SK-N-SH treated with all-trans-retinoic acid at 6 μM for 48 hours (cell line): ENCODE results near the gene MTCH1.

ENCODE experiments used
- ATAC-seq: fragments of 200-7000 bp; cut with Tn5 transposase; 3 replicates; pipeline ENCODE4 v1.9.1; 2020; ENCODE audit warnings: mild to moderate bottlenecking, moderate library complexity
- ARNTL ChIP-seq: fragments of 450-650 bp; formaldehyde crosslinking; IDR thresholded peaks from 2 replicates; pipeline ENCODE4 v1.5.0; 2020; ENCODE audit warnings: low read depth, mild to moderate bottlenecking, moderate library complexity, borderline replicate concordance
- BACH2 ChIP-seq: fragments of 250-450 bp; sonication (Bioruptor Pico); IDR thresholded peaks from 2 replicates; pipeline ENCODE4 v1.9.0; 2021; ENCODE audit warnings: mild to moderate bottlenecking, borderline replicate concordance
- CREB5 ChIP-seq: fragments of 250-450 bp; sonication (Bioruptor Pico); IDR thresholded peaks from 2 replicates; pipeline ENCODE4 v1.5.1; 2020; ENCODE audit warnings: low read depth, mild to moderate bottlenecking, moderate library complexity
- CSDC2 ChIP-seq: fragments of 250-450 bp; sonication (Bioruptor Pico); IDR thresholded peaks from 2 replicates; pipeline ENCODE4 v1.5.0; 2020; ENCODE audit warnings: mild to moderate bottlenecking, moderate library complexity
- CSRNP3 ChIP-seq: fragments of 250-450 bp; sonication (Bioruptor Pico); IDR thresholded peaks from 2 replicates; pipeline ENCODE4 v1.5.1; 2021; ENCODE audit warnings: mild to moderate bottlenecking, moderate library complexity
- ESRRG ChIP-seq: fragments of 250-450 bp; sonication (Bioruptor Pico); IDR thresholded peaks from 2 replicates; pipeline ENCODE4 v1.6.1; 2021; ENCODE audit warnings: mild to moderate bottlenecking
- GLIS3 ChIP-seq: fragments of 250-450 bp; sonication (Bioruptor Pico); IDR thresholded peaks from 2 replicates; pipeline ENCODE4 v1.5.0; 2020; ENCODE audit warnings: mild to moderate bottlenecking, moderate library complexity
- ISL1 ChIP-seq: fragments of 250-450 bp; sonication (Bioruptor Pico); IDR thresholded peaks from 2 replicates; pipeline ENCODE4 v2.1.2; 2022; ENCODE audit warnings: mild to moderate bottlenecking, moderate library complexity
- OSR1 ChIP-seq: fragments of 250-450 bp; sonication (Bioruptor Pico); IDR thresholded peaks from 2 replicates; pipeline ENCODE4 v1.8.0; 2022; ENCODE audit warnings: moderate library complexity, mild to moderate bottlenecking, inconsistent platforms
- PATZ1 ChIP-seq: fragments of 250-450 bp; sonication (Bioruptor Pico); IDR thresholded peaks from 2 replicates; pipeline ENCODE4 v1.8.0; 2020; ENCODE audit warnings: mild to moderate bottlenecking, moderate library complexity, borderline replicate concordance
- POU6F1 ChIP-seq: fragments of 250-450 bp; sonication (Bioruptor Pico); IDR thresholded peaks from 2 replicates; pipeline ENCODE4 v1.8.0; 2021; ENCODE audit warnings: low read depth, mild to moderate bottlenecking, moderate library complexity, borderline replicate concordance
- PPARA ChIP-seq: fragments of 250-450 bp; sonication (Bioruptor Pico); IDR thresholded peaks from 2 replicates; pipeline ENCODE4 v1.5.0; 2020; ENCODE audit warnings: mild to moderate bottlenecking, borderline replicate concordance
- RARB ChIP-seq: fragments of 250-450 bp; sonication (Bioruptor Pico); IDR thresholded peaks from 2 replicates; pipeline ENCODE4 v1.8.0; 2021; ENCODE audit warnings: mild to moderate bottlenecking, moderate library complexity
- SNAI2 ChIP-seq: fragments of 250-450 bp; sonication (Bioruptor Pico); IDR thresholded peaks from 2 replicates; pipeline ENCODE4 v1.5.0; 2020; ENCODE audit warnings: mild to moderate bottlenecking, moderate library complexity
- TCF4 ChIP-seq: fragments of 250-450 bp; sonication (Bioruptor Pico); IDR thresholded peaks from 2 replicates; pipeline ENCODE4 v1.8.0; 2021; ENCODE audit warnings: mild to moderate bottlenecking, moderate library complexity, borderline replicate concordance
- TOX ChIP-seq: fragments of 250-450 bp; sonication (Bioruptor Pico); IDR thresholded peaks from 2 replicates; pipeline ENCODE4 v1.8.0; 2021; ENCODE audit warnings: mild to moderate bottlenecking, moderate library complexity, borderline replicate concordance
- TSHZ2 ChIP-seq: fragments of 250-450 bp; sonication (Bioruptor Pico); IDR thresholded peaks from 2 replicates; pipeline ENCODE4 v1.5.0; 2020; ENCODE audit warnings: mild to moderate bottlenecking, moderate library complexity
- ZC3H10 ChIP-seq: fragments of 250-450 bp; sonication (Bioruptor Pico); IDR thresholded peaks from 2 replicates; pipeline ENCODE4 v1.5.1; 2021; ENCODE audit warnings: mild to moderate bottlenecking, moderate library complexity
- ZFP3 ChIP-seq: fragments of 250-450 bp; sonication (Bioruptor Pico); IDR thresholded peaks from 2 replicates; pipeline ENCODE4 v1.5.0; 2020; ENCODE audit warnings: mild to moderate bottlenecking, moderate library complexity
- ZFP30 ChIP-seq: fragments of 450-650 bp; formaldehyde crosslinking; IDR thresholded peaks from 2 replicates; pipeline ENCODE4 v1.5.0; 2022; ENCODE audit warnings: mild to moderate bottlenecking, moderate library complexity
- ZNF565 ChIP-seq: fragments of 450-650 bp; formaldehyde crosslinking; conservative IDR thresholded peaks from 2 replicates; pipeline ENCODE4 v1.5.0; 2020; ENCODE audit warnings: low read depth, mild to moderate bottlenecking, moderate library complexity
- ZNF70 ChIP-seq: fragments of 450-650 bp; formaldehyde crosslinking; IDR thresholded peaks from 2 replicates; pipeline ENCODE4 v1.5.0; 2020; ENCODE audit warnings: mild to moderate bottlenecking, moderate library complexity
- ZNF8 ChIP-seq: fragments of 450-650 bp; formaldehyde crosslinking; IDR thresholded peaks from 2 replicates; pipeline ENCODE4 v1.5.0; 2020; ENCODE audit warnings: mild to moderate bottlenecking, moderate library complexity

Gene MTCH1

GRCh38 chr6:36938536-36938935 is 47.5 kb downstream of the MTCH1 start (continued):
- TF ChIP-seq ISL1 (CRISPR knock-in tag): no peak
- TF ChIP-seq, all 23 proteins: peak for 0

- no peak for ATAC-seq
- TF ChIP-seq ZNF8 (no peak), ZNF565 (CRISPR knock-in tag) (no peak), TCF4 (no peak), ZC3H10 (CRISPR knock-in tag) (no peak), ARNTL (no peak), ISL1 (CRISPR knock-in tag) (no peak), CSRNP3 (CRISPR knock-in tag) (no peak), TSHZ2 (CRISPR knock-in tag) (no peak), OSR1 (no peak), CREB5 (CRISPR knock-in tag) (no peak), ZFP3 (CRISPR knock-in tag) (no peak), GLIS3 (no peak), ZFP30 (CRISPR knock-in tag) (no peak), CSDC2 (CRISPR knock-in tag) (no peak), PPARA (CRISPR knock-in tag) (no peak), PATZ1 (CRISPR knock-in tag) (no peak)
- TF ChIP-seq, all 23 proteins: peak for 0
These were observed 48.1 kb downstream of the MTCH1 start for GRCh38 chr6:36937896-36938295.

GRCh38 chr6:36936824-36937223 is 49.2 kb downstream of the MTCH1 start:
- ATAC-seq: no peak
- TF ChIP-seq ARNTL: no peak
- TF ChIP-seq ISL1 (CRISPR knock-in tag): no peak
- no peak for TF ChIP-seq TOX (CRISPR knock-in tag)
- no peak for TF ChIP-seq CSRNP3 (CRISPR knock-in tag)
- no peak for TF ChIP-seq SNAI2 (CRISPR knock-in tag)
- TF ChIP-seq ESRRG (CRISPR knock-in tag): no peak
- no peak for TF ChIP-seq PPARA (CRISPR knock-in tag)
- no peak for TF ChIP-seq TCF4
- TF ChIP-seq BACH2: no peak
- TF ChIP-seq ZFP30 (CRISPR knock-in tag): no peak
- no peak for TF ChIP-seq CSDC2 (CRISPR knock-in tag)
- TF ChIP-seq CREB5 (CRISPR knock-in tag): no peak
- no peak for TF ChIP-seq ZFP3 (CRISPR knock-in tag)
- TF ChIP-seq ZNF70 (CRISPR knock-in tag): no peak
- TF ChIP-seq OSR1: no peak
- no peak for TF ChIP-seq RARB (CRISPR knock-in tag)
- no peak for TF ChIP-seq POU6F1 (CRISPR knock-in tag)
- TF ChIP-seq TSHZ2 (CRISPR knock-in tag): no peak
- TF ChIP-seq ZC3H10 (CRISPR knock-in tag): no peak
